NCI-H1417 (cell line): Measurements from ENCODE around the gene CYP2E1.
"Not testable (repeated sequence)": the region's sequence is repeated elsewhere in the genome, so short reads cannot be mapped to it uniquely, and the experiment has no call there.

Experiments
- DNase-seq, 3 experiments: peaks; one replicate each; lab custom pipeline; 2025; lab: John Stamatoyannopoulos, UW

Gene CYP2E1

GRCh38 chr10:133569801-133570200, 42.6 kb downstream of the CYP2E1 start:
- not testable (repeated sequence) for DNase-seq

GRCh38 chr10:133572055-133572454, 44.9 kb downstream of the CYP2E1 start:
- not testable (repeated sequence) for DNase-seq

GRCh38 chr10:133573460-133573859, 46.3 kb downstream of the CYP2E1 start:
- peak in 1 of 3 experiments; percentile 3 for DNase-seq

DNA sequence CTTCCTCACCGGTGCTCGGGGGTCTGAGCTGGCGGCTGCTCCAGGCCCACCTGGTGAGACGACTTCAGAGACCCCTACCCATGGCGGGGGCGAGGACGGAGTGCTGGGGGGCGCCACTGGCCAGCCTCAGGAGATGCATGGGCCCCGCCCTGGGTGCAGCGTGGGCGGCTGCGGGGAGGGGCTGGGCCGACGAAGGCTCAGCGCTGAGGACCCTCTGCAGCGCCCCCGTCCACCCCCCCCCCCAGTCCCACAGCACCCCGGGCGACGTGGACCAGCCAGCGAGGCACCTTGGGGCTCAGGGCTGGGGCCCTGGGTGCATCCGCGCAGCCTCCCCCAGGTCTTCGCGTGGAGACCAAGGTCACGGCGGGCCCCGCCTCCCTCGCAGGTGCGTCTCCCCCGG, 49.9 kb downstream of the CYP2E1 start:
- DNase-seq: not testable (repeated sequence)
